GM18526 (cell line): ENCODE data around the gene ASB16.

Experiments
- POLR2A ChIP-seq: IDR thresholded peaks from 3 replicates; pipeline ENCODE4 v1.6.1; 2011; ENCODE audit not compliant: insufficient read length; ENCODE audit errors: extremely low read depth

The ASB16 gene

DNA sequence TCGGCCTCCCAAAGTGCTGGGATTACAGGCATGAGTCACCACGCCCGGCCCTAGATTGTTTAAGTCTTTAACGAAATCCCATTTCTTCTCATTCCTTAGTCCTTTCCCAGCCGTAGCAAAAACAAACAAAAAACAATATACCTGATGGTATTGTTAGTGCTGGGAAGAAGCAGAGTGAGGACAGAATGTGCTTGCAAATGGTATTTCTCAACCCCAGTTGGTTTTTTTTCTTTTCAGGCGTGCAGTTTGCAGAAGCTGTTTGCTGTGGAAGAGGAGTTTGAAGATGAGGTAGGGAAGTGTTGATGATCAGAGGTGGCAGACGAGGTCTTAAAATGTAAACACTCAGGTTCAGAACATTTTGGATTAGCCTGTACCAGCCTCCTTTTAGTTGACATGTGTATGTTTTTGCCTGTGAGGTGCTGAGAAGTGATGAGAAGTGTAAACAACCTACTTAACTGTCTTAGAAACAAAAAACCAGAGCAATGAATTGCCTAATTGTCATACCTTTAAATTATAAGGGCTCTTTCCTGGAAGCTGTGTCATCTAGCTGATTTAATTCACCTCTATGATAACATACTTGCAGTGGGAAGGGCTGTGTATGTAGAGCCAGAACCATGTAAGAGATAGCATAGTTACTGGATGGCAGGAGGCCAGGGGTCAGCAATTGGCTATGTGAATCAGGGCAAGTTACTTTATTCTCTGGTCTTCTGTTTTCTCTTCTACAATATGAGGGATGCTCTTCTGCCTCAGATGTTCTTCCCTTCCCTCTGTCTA is 25.4 kb upstream of the ASB16 start:
- TF ChIP-seq POLR2A: no peak

DNA sequence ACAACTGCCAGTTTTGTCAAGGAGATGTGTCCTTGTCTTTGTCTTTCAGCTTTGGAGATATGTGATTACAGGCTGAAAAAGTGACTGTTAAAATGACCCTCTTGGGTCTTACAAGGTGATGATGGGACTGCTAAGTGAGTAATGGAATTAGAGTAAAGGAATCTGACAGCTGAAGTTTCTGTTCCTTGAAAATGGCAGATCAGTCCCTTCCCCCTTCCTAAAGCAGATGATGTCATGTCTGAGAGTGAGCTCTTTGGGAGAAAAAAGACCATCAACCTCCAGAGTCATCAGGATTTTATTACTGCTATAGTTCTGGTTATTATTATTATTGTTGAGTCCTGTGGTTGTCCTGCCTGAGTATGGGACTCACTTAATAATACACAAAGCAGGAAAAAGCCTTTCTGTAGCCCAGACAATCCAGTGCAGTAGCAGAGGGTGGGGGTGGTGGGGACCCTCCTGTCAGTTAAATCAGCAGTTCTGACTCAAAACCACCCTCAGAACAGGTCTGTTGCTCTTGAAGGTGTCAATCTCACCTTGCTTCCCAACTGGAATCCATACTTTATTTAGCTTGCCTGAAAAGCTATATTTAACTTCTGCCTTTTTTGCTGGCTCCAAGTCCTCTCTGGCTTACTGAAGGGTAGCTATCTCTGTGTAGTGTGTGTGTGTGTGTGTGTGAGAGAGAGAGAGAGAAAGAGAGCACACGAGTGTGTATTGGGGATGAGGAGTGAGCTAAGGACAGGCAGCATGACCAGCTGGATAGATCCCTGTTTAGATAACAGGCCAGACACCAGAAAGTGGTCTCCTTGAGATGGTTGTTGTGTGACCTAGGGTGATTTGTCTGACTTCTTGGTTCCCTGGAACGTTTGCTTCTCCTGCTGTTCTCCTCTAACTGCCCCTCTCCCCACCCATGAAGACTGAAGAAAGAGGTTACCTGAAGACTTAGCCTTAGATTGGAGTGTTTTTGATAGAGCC is 23.8 kb upstream of the ASB16 start:
- TF ChIP-seq POLR2A: no peak

GRCh38 chr17:44147812-44148211 is 22.7 kb upstream of the ASB16 start:
- no peak for TF ChIP-seq POLR2A

DNA sequence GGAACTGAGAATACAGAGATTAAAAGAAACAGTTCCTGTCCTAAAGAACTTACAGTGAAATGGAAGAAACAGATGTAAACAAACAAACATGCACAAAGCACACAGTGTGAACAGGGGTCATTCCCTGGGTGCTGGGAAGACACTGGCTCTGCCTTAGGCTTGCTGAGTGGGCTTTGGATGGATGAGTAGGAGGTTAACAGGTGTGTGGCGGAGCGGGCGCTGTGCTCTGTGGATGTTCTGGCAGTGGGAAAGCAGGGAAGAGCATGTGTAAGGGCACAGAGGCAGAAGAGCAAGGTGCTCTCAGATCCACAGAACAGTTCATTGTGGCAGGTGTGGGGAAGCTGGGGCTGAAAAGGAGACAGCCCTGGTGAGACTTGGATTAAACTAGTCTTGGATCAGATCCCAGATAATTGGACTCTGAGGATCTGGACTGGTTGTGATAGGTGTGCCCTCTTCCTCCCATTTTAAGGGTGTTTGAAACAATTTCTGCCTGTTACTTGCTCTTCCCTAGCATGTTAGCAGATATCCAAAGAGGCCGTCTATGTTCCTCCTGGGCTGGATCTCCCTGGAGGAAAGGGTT is 20.7 kb upstream of the ASB16 start:
- TF ChIP-seq POLR2A: no peak

- TF ChIP-seq POLR2A: no peak
Measured at GRCh38 chr17:44152875-44153274, 17.6 kb upstream of the ASB16 start.

DNA sequence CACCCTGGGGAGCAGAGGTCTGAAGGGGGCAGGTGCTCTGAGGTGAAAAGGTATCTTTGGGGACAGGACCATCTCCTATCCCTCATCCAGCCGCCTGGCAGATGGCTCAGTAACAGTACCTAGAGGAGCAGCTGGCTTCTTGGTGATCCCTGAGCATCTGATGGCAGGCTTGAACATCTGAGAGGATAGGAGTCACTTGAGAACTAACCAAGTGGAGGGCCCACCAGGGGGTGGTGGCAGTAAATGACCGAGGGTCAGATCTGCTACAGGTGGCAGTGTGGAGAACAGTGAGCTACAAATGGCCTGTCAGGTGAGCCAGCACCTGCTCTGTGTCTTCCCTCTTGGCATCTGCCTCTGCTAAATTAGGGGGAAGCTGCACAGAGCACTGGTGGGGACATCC is 15.0 kb upstream of the ASB16 start:
- TF ChIP-seq POLR2A: no peak

GRCh38 chr17:44159519-44160210 is 10.8 kb upstream of the ASB16 start:
- no peak for TF ChIP-seq POLR2A

DNA sequence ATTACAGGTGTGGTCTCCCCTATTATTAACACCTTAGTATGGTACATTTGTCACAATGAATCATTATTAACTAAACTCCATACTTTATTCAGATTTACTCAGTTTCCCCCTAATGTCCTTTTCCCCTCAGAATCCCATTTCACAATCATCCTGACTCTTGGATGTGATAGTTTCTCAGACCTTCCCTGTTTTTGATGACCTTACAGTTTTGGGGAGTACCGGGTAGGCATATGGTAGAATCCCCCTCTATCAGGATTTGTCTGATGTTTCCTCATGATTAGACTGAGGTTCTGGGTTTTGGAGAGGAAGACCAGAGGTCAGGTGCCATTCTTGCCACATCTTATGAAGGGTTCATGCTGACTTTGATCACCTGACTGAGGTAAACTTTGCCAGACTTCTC is 6.0 kb upstream of the ASB16 start:
- TF ChIP-seq POLR2A: no peak

DNA sequence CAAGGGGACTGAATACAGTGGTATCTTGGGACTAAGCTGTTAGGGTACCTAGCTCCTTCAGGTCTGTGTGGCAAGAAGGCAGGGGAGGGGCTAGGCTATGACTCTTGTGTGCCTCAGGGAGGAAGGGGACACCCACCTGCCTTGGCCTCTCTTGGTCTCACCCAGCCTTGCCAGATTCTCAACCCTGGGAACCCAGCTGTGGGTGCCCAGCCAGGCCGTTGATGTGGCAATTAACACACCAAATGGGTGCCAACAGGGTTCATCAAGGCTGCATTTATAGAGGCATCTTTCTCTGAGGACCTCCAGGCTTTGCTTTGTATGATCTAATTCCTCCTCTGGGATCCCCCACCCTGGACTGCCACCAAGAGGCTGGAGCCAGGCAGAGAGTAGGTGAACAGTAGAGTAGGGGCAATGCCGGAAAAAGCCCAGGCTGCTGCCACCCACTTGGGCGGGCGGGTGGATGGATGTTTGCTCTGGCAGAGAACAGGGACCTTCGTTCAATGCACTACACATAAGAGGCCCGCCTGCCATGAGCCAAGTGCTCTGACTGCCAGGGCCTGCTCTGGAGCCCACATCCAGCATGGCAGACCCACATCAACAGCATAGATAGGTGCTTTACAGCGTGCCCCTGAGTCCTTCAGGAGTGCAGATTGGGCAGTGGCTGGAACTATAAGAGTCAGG is 3.2 kb upstream of the ASB16 start:
- no peak for TF ChIP-seq POLR2A

- TF ChIP-seq POLR2A: no peak
Measured at GRCh38 chr17:44170135-44170498, 387 bp upstream of the ASB16 start.

- TF ChIP-seq POLR2A: no peak
Measured at GRCh38 chr17:44171931-44172455, 1.5 kb downstream of the ASB16 start.

- TF ChIP-seq POLR2A: no peak
Measured at GRCh38 chr17:44174427-44174826, 3.9 kb downstream of the ASB16 start.

DNA sequence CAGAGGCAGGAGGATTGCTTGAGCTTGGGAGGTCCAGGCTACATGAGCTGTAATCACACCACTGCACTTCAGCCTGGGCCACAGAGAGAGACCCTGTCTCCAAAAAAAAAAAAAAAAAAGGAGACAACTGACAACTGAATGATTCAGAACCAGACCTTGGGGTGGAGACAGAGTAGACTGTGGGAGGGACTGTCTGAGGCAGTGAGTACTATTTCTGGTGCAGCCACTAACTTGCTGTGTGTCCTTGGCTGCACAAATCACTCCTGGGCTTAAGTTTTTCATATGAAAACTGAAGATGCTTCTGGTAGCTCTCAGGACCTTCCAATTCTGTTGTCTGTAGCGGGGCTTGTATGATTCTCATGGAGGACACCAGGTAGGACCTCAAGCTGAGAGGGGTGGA is 5.8 kb downstream of the ASB16 start:
- no peak for TF ChIP-seq POLR2A

GRCh38 chr17:44176671-44177501 is 6.4 kb downstream of the ASB16 start:
- no peak for TF ChIP-seq POLR2A
